Measurements from ENCODE around the gene IFFO2. TPM values are rescaled to one million over a fixed set of nuclear protein-coding genes. Genes with fewer than 3 reads are reported as not detected.

Gene IFFO2
- total and polyA plus RNA-seq, 2 donors (not counting 3 experiments of a cell fraction or from before 2014, with no cell fraction given) = 31.1 to 31.3 TPM

DNA sequence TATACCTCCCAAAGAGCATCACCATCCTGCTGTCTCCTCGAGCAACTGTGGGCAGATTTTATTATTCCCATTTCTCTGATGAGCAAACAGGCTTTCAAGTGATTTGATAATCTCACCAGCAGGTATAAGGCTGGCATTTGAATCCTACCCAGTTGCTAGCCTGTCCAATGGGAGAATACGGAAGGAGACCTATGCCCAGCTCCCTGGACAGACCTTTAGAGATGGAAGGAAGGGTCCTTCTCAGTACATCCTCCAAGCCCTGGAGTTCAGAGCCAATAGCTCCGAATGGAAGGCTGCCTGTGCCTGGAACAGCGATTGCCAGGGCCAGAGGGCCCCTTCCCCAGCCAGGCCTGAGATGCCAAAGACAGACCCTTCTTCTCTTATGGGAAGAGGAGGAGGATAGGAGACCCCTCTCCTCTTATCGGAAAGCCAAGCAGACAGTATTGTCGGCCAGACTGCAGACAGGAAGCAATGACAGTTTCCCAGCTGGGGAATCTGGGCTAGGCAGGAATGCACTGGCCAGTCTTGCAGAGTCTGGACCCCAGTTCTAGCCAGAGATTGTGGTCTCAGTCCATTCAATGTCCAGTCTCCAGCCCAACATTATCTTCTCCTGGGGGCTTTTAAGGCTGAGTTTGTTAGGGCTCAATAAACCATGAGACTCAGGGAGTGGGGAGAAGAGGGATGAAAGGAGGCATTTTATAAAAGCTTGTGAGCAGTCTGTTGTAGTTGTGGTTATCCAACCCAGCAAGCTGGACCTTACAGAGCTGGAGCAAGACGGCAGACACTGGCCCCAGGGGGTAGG lies 2.0 kb downstream of the IFFO2 start:
- no peaks in the 10 kb centered on the region for H4K20me1 ChIP-seq (replicated peaks; ENCODE audit: control insufficient read depth, extremely low read depth, insufficient read depth, low read length)
- peak overlapping the region; percentile 84 for H3K9ac ChIP-seq (replicated peaks; ENCODE audit: extremely low read depth, insufficient read depth, low read length)
- POLR2A ChIA-PET = interaction anchor here (1.0 to 1.5 kb wide), 2 partner anchors 29 to 46 kb away, joined by 4 to 7 read pairs; no protein-coding TSS in a partner anchor
- CTCF ChIA-PET = interaction anchor here (0.7 to 6.6 kb wide), 12 partner anchors 8 to 142 kb away, joined by 3 to 113 read pairs (median 16); no protein-coding TSS in a partner anchor
- H3K9me1 ChIP-seq (replicated peaks; ENCODE audit: control insufficient read depth, extremely low read depth, insufficient read depth, low read length) = no peaks in the 10 kb centered on the region
- TF ChIP-seq GATA2 (IDR thresholded peaks at IDR 0.05; ENCODE audit: insufficient read depth, insufficient read length, low read depth, low read length) (no peak), POLR2A (IDR thresholded peaks at IDR 0.05; ENCODE audit: low read depth, low read length) (peak; percentile 52)
- no peak overlapping the region for H2AFZ ChIP-seq (ENCODE audit: low read depth, low read length)
- intact Hi-C loops (cut with micrococcal nuclease) (loop anchor here (1.0 kb wide), 1 partner anchor 129 kb away; no protein-coding TSS in a partner anchor), dilution Hi-C loops (cut with MboI; ENCODE audit: extremely low pct_ligation_motif_present, low sequenced_read_pairs) (no loop called here)
- H3K4me1 ChIP-seq (ENCODE audit: control insufficient read depth, extremely low read depth, insufficient read depth, low read length) = peaks cover 45% of the 10 kb centered on the region
- DNase-seq (ENCODE audit: low read depth, low spot score) = peak; percentile 69
- H3K27me3 ChIP-seq (ENCODE audit: control insufficient read depth in 2 of 2, insufficient read depth in 2 of 2, low read length in 2 of 2) = no peaks in the 10 kb centered on the region
- H3K27ac ChIP-seq (ENCODE audit: insufficient read depth, low read depth, low read length) = peak overlapping the region; percentile 82
- H3K36me3 ChIP-seq (ENCODE audit: control insufficient read depth in 2 of 2, extremely low read depth in 1 of 2, insufficient read depth in 2 of 2, low read length in 2 of 2) = no peaks in the 10 kb centered on the region
- no TSS peak for BruUV-seq (replicated peaks)
- peaks cover 69% of the 10 kb centered on the region for H3K79me2 ChIP-seq (ENCODE audit: control insufficient read depth, insufficient read depth, low read length)
- no peaks in the 10 kb centered on the region for H3K9me3 ChIP-seq (replicated peaks; ENCODE audit: control insufficient read depth, insufficient read depth, low read length)
- H3K4me3 ChIP-seq (replicated peaks in 1 of 3; ENCODE audit: insufficient read depth in 1 of 3, low read depth in 1 of 3, low read length in 3 of 3) = peak overlapping the region; percentile 84 to 89 (median 86)
- peak overlapping the region; percentile 94 for H3K4me2 ChIP-seq (ENCODE audit: insufficient read depth, low read length)
- FAIRE-seq = peak; percentile 91

- Histone ChIP-seq H3K9ac (replicated peaks; ENCODE audit: extremely low read depth, insufficient read depth, low read length) (peak overlapping the region; percentile 84), H3K4me3 (replicated peaks in 1 of 3; ENCODE audit: insufficient read depth in 1 of 3, low read depth in 1 of 3, low read length in 3 of 3) (peak overlapping the region in 1 of 3 experiments; percentile 89), H3K27me3 (ENCODE audit: control insufficient read depth in 2 of 2, insufficient read depth in 2 of 2, low read length in 2 of 2) (no peaks in the 10 kb centered on the region), H3K79me2 (ENCODE audit: control insufficient read depth, insufficient read depth, low read length) (peaks cover 76% of the 10 kb centered on the region), H4K20me1 (replicated peaks; ENCODE audit: control insufficient read depth, extremely low read depth, insufficient read depth, low read length) (no peaks in the 10 kb centered on the region), H3K4me1 (ENCODE audit: control insufficient read depth, extremely low read depth, insufficient read depth, low read length) (peaks cover 52% of the 10 kb centered on the region), H3K27ac (ENCODE audit: insufficient read depth, low read depth, low read length) (peak overlapping the region; percentile 82), H2AFZ (ENCODE audit: low read depth, low read length) (no peak overlapping the region), H3K9me3 (replicated peaks; ENCODE audit: control insufficient read depth, insufficient read depth, low read length) (no peaks in the 10 kb centered on the region), H3K4me2 (ENCODE audit: insufficient read depth, low read length) (peak overlapping the region; percentile 94), H3K36me3 (ENCODE audit: control insufficient read depth in 2 of 2, extremely low read depth in 1 of 2, insufficient read depth in 2 of 2, low read length in 2 of 2) (no peaks in the 10 kb centered on the region), H3K9me1 (replicated peaks; ENCODE audit: control insufficient read depth, extremely low read depth, insufficient read depth, low read length) (no peaks in the 10 kb centered on the region)
- no peak for TF ChIP-seq POLR2AphosphoS5 (IDR thresholded peaks at IDR 0.05; ENCODE audit: insufficient read depth, low read depth, low read length)
- no peak for FAIRE-seq
- no peak for DNase-seq (ENCODE audit: low read depth, low spot score)
- dilution Hi-C loops (cut with MboI; ENCODE audit: extremely low pct_ligation_motif_present, low sequenced_read_pairs) (no loop called here), intact Hi-C loops (cut with micrococcal nuclease) (loop anchor here (1.0 kb wide), 1 partner anchor 130 kb away; no protein-coding TSS in a partner anchor)
- BruUV-seq (replicated peaks) = no TSS peak
- CTCF ChIA-PET = interaction anchor here (1.5 to 6.6 kb wide), 7 partner anchors 9 to 46 kb away, joined by 5 to 113 read pairs (median 29); no protein-coding TSS in a partner anchor
- POLR2A ChIA-PET = interaction anchor here (1.5 kb wide), 1 partner anchor 28 kb away, joined by 4 read pairs; no protein-coding TSS in a partner anchor
Observed at GRCh38 chr1:18953731-18954231, 2.7 kb downstream of the IFFO2 start.
